BJ (cell line): ENCODE measurements around the gene TMEM44. TPM values are rescaled to one million over a fixed set of nuclear protein-coding genes. Genes with fewer than 3 reads are reported as not detected.

Experiments
- CTCF ChIA-PET: fragments of 350-600 bp; formaldehyde crosslinking; extraction: SDS; loops from one replicate; lab custom pipeline; 2021; ENCODE audit warnings: antibody characterized with exemption, inconsistent platforms; lab: Yijun Ruan, JAX
- POLR2A ChIA-PET: fragments of 300-600 bp; sonication (Branson Sonifier 250); formaldehyde crosslinking; extraction: SDS; loops from one replicate; lab custom pipeline; 2021; ENCODE audit warnings: antibody characterized with exemption; lab: Charles Lee
- DNase-seq: peaks from one replicate; pipeline ENCODE4 v3.0.0-alpha.2; 2011; ENCODE audit warnings: low read depth
- H3K27me3 ChIP-seq: 2 replicates; pipeline ENCODE4 v1.6.0; 2011; ENCODE audit warnings: low read length; ENCODE audit not compliant: control insufficient read depth, insufficient read depth
- H3K36me3 ChIP-seq: 2 replicates; pipeline ENCODE4 v1.5.1; 2011; ENCODE audit warnings: low read length; ENCODE audit not compliant: control insufficient read depth, insufficient read depth
- H3K4me3 ChIP-seq: 2 replicates; pipeline ENCODE4 v1.5.1; 2011; ENCODE audit warnings: low read depth, mild to moderate bottlenecking, control low read depth, low read length
- CTCF ChIP-seq: IDR thresholded peaks from 2 replicates; pipeline ENCODE4 v1.5.1; 2011; ENCODE audit warnings: low read depth, mild to moderate bottlenecking, control low read depth, inconsistent platforms, low read length, moderate library complexity; ENCODE audit not compliant: insufficient read depth
- polyA plus RNA-seq: library from polyadenylated mRNA; depleted of rRNA; stranded (reverse); fragments of >200 nt; gene quantifications from 2 replicates; pipeline ENCODE4 v1.2.3, GENCODE V29; 2011

TMEM44 gene
- polyA plus RNA-seq, 1 experiment, result 17.7 TPM

GRCh38 chr3:194624956-194625355 is 8.3 kb downstream of the TMEM44 start:
- DNase-seq, result no peak
- ChIA-PET POLR2A (no interaction called here), CTCF (interaction anchor here (1.1 to 1.6 kb wide), 2 partner anchors 9 to 32 kb away, joined by 3 to 10 read pairs; partner anchors contain the start of gene TMEM44)
- Histone ChIP-seq H3K36me3 (peaks cover 17% of the 10 kb centered on the region), H3K27me3 (no peaks in the 10 kb centered on the region), H3K4me3 (no peak overlapping the region)
- TF ChIP-seq CTCF, result no peak

- Histone ChIP-seq H3K36me3 (peaks cover 19% of the 10 kb centered on the region), H3K27me3 (no peaks in the 10 kb centered on the region), H3K4me3 (no peak overlapping the region)
- TF ChIP-seq CTCF, result no peak
- ChIA-PET POLR2A (no interaction called here), CTCF (interaction anchor here (1.6 kb wide), 1 partner anchor 10 kb away, joined by 10 read pairs; the partner anchor contains the start of gene TMEM44)
- DNase-seq, result no peak
Observed at GRCh38 chr3:194623449-194624290, 9.5 kb downstream of the TMEM44 start.

GRCh38 chr3:194622621-194623340 is 10.4 kb downstream of the TMEM44 start:
- no peak for DNase-seq
- Histone ChIP-seq H3K27me3 (no peaks in the 10 kb centered on the region), H3K36me3 (peaks cover 15% of the 10 kb centered on the region), H3K4me3 (no peak overlapping the region)
- TF ChIP-seq CTCF, result no peak
- ChIA-PET CTCF (no interaction called here), POLR2A (interaction anchor here (0.7 kb wide), 1 partner anchor 786 kb away, joined by 13 read pairs; no protein-coding TSS in a partner anchor)

GRCh38 chr3:194621947-194622346 is 11.3 kb downstream of the TMEM44 start:
- H3K27me3 ChIP-seq, result no peaks in the 10 kb centered on the region
- H3K4me3 ChIP-seq, result no peak overlapping the region
- CTCF ChIA-PET, result interaction anchor here (1.3 kb wide), 1 partner anchor 28 kb away, joined by 4 read pairs; no protein-coding TSS in a partner anchor
- H3K36me3 ChIP-seq, result peaks cover 12% of the 10 kb centered on the region
- TF ChIP-seq CTCF, result no peak
- POLR2A ChIA-PET, result no interaction called here
- no peak for DNase-seq

GRCh38 chr3:194620196-194620595 is 13.0 kb downstream of the TMEM44 start:
- ChIA-PET CTCF (no interaction called here), POLR2A (no interaction called here)
- TF ChIP-seq CTCF, result no peak
- Histone ChIP-seq H3K36me3 (peaks cover 11% of the 10 kb centered on the region), H3K27me3 (no peaks in the 10 kb centered on the region), H3K4me3 (no peak overlapping the region)
- DNase-seq, result no peak
